ENCODE measurements around the gene DRICH1. TPM values are rescaled to one million over a fixed set of nuclear protein-coding genes. Genes with fewer than 3 reads are reported as not detected.

DRICH1 gene
- total and polyA plus RNA-seq, 2 of the 8 experiments (the other 6 are each of a cell fraction or from before 2014, with no cell fraction given) = 0.21 to 0.28 TPM

DNA sequence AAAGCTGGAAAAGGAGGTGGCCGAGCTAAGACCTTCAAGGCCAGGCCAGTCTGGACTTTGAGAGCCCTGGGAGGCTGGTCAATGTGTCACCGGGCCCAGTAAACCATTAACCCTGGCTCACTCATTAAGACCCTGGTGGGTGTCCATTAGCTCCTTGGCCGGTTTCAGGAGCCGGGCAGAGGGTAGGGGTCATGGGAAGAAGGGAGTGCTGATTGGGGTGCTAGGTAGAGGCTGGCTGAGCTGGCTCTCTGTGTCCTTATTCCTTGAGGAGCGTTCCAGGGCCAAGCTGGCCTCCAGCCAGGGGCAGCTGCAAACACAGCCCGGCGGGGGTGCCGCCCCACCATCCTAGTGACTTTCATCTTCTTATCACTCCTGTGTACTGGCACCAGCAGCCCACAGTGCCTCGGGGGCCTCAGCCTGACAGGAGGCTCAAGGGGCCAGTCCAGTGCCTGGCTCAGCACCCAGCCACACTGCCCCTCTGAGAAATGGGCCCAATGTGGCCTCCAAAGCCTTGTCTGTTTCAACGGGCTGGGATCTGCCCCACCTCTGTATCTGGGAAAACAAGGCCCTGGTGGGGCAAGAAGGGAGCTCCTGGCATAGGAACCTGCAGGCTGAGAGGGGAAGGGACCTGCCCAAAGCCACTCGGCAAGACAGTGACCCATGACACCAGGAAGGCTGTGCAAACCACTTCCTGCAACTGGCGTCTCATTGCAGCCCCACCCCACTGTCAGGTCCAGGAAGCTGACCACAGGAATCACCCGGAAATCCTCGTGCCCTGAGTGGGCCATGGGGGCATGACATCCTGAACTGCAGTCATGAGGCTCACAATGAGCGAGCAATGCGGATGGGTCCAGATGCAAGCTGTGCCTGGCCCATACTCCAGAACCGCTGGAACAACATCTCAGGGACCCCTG lies 43.6 kb upstream of the DRICH1 start (continued):
- TF ChIP-seq, protein P1, sequence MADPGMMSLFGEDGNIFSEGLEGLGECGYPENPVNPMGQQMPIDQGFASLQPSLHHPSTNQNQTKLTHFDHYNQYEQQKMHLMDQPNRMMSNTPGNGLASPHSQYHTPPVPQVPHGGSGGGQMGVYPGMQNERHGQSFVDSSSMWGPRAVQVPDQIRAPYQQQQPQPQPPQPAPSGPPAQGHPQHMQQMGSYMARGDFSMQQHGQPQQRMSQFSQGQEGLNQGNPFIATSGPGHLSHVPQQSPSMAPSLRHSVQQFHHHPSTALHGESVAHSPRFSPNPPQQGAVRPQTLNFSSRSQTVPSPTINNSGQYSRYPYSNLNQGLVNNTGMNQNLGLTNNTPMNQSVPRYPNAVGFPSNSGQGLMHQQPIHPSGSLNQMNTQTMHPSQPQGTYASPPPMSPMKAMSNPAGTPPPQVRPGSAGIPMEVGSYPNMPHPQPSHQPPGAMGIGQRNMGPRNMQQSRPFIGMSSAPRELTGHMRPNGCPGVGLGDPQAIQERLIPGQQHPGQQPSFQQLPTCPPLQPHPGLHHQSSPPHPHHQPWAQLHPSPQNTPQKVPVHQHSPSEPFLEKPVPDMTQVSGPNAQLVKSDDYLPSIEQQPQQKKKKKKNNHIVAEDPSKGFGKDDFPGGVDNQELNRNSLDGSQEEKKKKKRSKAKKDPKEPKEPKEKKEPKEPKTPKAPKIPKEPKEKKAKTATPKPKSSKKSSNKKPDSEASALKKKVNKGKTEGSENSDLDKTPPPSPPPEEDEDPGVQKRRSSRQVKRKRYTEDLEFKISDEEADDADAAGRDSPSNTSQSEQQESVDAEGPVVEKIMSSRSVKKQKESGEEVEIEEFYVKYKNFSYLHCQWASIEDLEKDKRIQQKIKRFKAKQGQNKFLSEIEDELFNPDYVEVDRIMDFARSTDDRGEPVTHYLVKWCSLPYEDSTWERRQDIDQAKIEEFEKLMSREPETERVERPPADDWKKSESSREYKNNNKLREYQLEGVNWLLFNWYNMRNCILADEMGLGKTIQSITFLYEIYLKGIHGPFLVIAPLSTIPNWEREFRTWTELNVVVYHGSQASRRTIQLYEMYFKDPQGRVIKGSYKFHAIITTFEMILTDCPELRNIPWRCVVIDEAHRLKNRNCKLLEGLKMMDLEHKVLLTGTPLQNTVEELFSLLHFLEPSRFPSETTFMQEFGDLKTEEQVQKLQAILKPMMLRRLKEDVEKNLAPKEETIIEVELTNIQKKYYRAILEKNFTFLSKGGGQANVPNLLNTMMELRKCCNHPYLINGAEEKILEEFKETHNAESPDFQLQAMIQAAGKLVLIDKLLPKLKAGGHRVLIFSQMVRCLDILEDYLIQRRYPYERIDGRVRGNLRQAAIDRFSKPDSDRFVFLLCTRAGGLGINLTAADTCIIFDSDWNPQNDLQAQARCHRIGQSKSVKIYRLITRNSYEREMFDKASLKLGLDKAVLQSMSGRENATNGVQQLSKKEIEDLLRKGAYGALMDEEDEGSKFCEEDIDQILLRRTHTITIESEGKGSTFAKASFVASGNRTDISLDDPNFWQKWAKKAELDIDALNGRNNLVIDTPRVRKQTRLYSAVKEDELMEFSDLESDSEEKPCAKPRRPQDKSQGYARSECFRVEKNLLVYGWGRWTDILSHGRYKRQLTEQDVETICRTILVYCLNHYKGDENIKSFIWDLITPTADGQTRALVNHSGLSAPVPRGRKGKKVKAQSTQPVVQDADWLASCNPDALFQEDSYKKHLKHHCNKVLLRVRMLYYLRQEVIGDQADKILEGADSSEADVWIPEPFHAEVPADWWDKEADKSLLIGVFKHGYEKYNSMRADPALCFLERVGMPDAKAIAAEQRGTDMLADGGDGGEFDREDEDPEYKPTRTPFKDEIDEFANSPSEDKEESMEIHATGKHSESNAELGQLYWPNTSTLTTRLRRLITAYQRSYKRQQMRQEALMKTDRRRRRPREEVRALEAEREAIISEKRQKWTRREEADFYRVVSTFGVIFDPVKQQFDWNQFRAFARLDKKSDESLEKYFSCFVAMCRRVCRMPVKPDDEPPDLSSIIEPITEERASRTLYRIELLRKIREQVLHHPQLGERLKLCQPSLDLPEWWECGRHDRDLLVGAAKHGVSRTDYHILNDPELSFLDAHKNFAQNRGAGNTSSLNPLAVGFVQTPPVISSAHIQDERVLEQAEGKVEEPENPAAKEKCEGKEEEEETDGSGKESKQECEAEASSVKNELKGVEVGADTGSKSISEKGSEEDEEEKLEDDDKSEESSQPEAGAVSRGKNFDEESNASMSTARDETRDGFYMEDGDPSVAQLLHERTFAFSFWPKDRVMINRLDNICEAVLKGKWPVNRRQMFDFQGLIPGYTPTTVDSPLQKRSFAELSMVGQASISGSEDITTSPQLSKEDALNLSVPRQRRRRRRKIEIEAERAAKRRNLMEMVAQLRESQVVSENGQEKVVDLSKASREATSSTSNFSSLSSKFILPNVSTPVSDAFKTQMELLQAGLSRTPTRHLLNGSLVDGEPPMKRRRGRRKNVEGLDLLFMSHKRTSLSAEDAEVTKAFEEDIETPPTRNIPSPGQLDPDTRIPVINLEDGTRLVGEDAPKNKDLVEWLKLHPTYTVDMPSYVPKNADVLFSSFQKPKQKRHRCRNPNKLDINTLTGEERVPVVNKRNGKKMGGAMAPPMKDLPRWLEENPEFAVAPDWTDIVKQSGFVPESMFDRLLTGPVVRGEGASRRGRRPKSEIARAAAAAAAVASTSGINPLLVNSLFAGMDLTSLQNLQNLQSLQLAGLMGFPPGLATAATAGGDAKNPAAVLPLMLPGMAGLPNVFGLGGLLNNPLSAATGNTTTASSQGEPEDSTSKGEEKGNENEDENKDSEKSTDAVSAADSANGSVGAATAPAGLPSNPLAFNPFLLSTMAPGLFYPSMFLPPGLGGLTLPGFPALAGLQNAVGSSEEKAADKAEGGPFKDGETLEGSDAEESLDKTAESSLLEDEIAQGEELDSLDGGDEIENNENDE (IDR thresholded peaks at IDR 0.05; ENCODE audit: insufficient replicate concordance, low read length) = no peak
- no peak for TF ChIP-seq JUND (IDR thresholded peaks at IDR 0.05; ENCODE audit: low read length)
- TF ChIP-seq POLR2AphosphoS5 (IDR thresholded peaks at IDR 0.05; ENCODE audit: low read depth, low read length) = no peak
- TF ChIP-seq CEBPB (IDR thresholded peaks at IDR 0.05; ENCODE audit: low read depth, low read length) = no peak
- no peak for TF ChIP-seq CTCF (IDR thresholded peaks at IDR 0.05; ENCODE audit: control extremely low read depth in 1 of 3, insufficient read depth in 1 of 3, low read depth in 1 of 3, low read length in 3 of 3)
- no peak for TF ChIP-seq BRCA1 (IDR thresholded peaks at IDR 0.05; ENCODE audit: low read depth, low read length)
- no peak for TF ChIP-seq RNF2 (IDR thresholded peaks at IDR 0.05; ENCODE audit: borderline replicate concordance, low read depth, low read length, missing control alignments, poor library complexity, severe bottlenecking)

Measured in H1 (cell line).